Testis (tissue), 3 donors: ENCODE data around the gene NRROS. TPM values are rescaled to one million over a fixed set of nuclear protein-coding genes. Genes with fewer than 3 reads are reported as not detected.

Experiments
- DNase-seq: peaks from one replicate; pipeline ENCODE4 v3.0.0-alpha.2; 2019
- H3K27ac ChIP-seq, 2 donors: fragments of 200-600 bp; sonication (generic); one replicate each; pipeline ENCODE4 v1.5.1; 2019
- H3K27me3 ChIP-seq: fragments of 200-600 bp; sonication (generic); one replicate; pipeline ENCODE4 v1.5.1; 2019
- H3K36me3 ChIP-seq: fragments of 200-600 bp; sonication (generic); one replicate; pipeline ENCODE4 v1.5.1; 2017; ENCODE audit warnings: low read depth; ENCODE audit errors: missing control alignments
- H3K4me1 ChIP-seq: fragments of 200-600 bp; sonication (generic); one replicate; pipeline ENCODE4 v1.5.1; 2019
- H3K4me3 ChIP-seq, 2 donors: fragments of 200-600 bp; sonication (generic); one replicate each; pipeline ENCODE4 v1.5.1; 2017 to 2019
- H3K9me3 ChIP-seq: fragments of 200-600 bp; sonication (generic); one replicate; pipeline ENCODE4 v1.5.1; 2017
- POLR2A ChIP-seq: fragments of 450-650 bp; IDR thresholded peaks from one replicate; pipeline ENCODE4 v1.6.1; 2017; ENCODE audit warnings: antibody characterized with exemption, mild to moderate bottlenecking, moderate library complexity
- WGBS, 2 donors: methylation state at CpG; one replicate each; pipeline ENCODE4 v1.1.5; 2018; 5-methylcytosine and 5-hydroxymethylcytosine counted together
- intact Hi-C: fragments of 100-400 bp; cut with DNase I; formaldehyde crosslinking; loops from one replicate; pipeline ENCODE4 v1.15.1; 2023; ENCODE audit warnings: low total_unique reads
- polyA plus RNA-seq: library from polyadenylated mRNA; stranded (reverse); fragments of 350-450 nt; fragmentation: Illumina TruSeq; extraction: RNeasy Lipid Tissue Mini Kit (QIAGEN cat#74804); gene quantifications from one replicate; pipeline ENCODE4 v1.2.3, GENCODE V29; 2014; ENCODE audit warnings: low read depth, low replicate concordance; ENCODE audit not compliant: insufficient read depth
- total RNA-seq, 2 donors: library from RNA; depleted of rRNA; stranded (reverse); fragments of >200 nt; gene quantifications; one replicate each; pipeline ENCODE4 v1.2.3, GENCODE V29; 2016
- TF ChIP-seq, protein P1 (sequence below), 3 experiments: fragments of 450-650 bp in 2 of 3; fragments of 200-600 bp in 1 of 3; sonication (generic) in 1 of 3; IDR thresholded peaks; one replicate each; pipeline ENCODE4 v1.5.1; 2016 to 2019; ENCODE audit warnings: antibody characterized with exemption in 3 of 3, mild to moderate bottlenecking in 2 of 3, moderate library complexity in 1 of 3

Gene NRROS
- total and polyA plus RNA-seq, 3 donors from 2014 or later, result 2.8 to 5.5 (median 3.2) TPM

GRCh38 chr3:196699749-196700148 is 60.3 kb downstream of the NRROS start:
- 88 to 93% methylated on average over 7 of the region's 7 CpGs for whole genome bisulfite sequencing, 2 donors
- TF ChIP-seq POLR2A, result no peak
- TF ChIP-seq, protein P1, sequence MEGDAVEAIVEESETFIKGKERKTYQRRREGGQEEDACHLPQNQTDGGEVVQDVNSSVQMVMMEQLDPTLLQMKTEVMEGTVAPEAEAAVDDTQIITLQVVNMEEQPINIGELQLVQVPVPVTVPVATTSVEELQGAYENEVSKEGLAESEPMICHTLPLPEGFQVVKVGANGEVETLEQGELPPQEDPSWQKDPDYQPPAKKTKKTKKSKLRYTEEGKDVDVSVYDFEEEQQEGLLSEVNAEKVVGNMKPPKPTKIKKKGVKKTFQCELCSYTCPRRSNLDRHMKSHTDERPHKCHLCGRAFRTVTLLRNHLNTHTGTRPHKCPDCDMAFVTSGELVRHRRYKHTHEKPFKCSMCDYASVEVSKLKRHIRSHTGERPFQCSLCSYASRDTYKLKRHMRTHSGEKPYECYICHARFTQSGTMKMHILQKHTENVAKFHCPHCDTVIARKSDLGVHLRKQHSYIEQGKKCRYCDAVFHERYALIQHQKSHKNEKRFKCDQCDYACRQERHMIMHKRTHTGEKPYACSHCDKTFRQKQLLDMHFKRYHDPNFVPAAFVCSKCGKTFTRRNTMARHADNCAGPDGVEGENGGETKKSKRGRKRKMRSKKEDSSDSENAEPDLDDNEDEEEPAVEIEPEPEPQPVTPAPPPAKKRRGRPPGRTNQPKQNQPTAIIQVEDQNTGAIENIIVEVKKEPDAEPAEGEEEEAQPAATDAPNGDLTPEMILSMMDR (IDR thresholded peaks at IDR 0.05), result no peak
- DNase-seq, result no peak

GRCh38 chr3:196700801-196701200 is 61.3 kb downstream of the NRROS start:
- no peaks in the 10 kb centered on the region for H3K9me3 ChIP-seq
- TF ChIP-seq, protein P1 (IDR thresholded peaks at IDR 0.05), result no peak
- TF ChIP-seq POLR2A, result no peak
- 82 to 84% methylated on average over 4 of the region's 4 CpGs for WGBS, 2 donors
- no peaks in the 10 kb centered on the region for H3K27me3 ChIP-seq
- no peaks in the 10 kb centered on the region for H3K36me3 ChIP-seq
- no peak overlapping the region for H3K27ac ChIP-seq
- no peak overlapping the region for H3K4me3 ChIP-seq
- intact Hi-C loops, result no loop called here
- no peaks in the 10 kb centered on the region for H3K4me1 ChIP-seq
- DNase-seq, result no peak

More at GRCh38 chr3:196699749-196700148, 60.3 kb downstream of the NRROS start:
- Histone ChIP-seq H3K4me3 (no peak overlapping the region), H3K27ac (no peak overlapping the region), H3K27me3 (no peaks in the 10 kb centered on the region), H3K4me1 (no peaks in the 10 kb centered on the region), H3K36me3 (no peaks in the 10 kb centered on the region), H3K9me3 (no peaks in the 10 kb centered on the region)
- intact Hi-C loops, result no loop called here

DNA sequence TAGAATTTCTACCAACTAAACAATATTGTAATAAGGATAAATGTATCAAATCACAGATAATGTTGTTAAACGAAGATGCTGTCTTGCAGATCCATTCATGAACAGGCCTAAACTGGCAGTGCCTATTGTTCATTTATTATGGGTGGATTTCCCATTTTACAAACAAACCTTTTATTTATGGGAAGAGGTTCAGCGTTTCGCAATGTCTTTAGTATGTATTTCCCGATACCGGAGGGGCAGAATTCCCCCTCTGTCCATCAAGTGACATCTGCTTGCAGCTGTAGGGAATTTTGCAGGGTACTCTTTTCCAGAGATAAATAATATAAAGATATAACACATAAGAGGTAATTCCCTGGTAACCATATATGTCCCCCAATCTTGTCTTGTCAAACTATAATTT is 66.8 kb downstream of the NRROS start:
- no peak for DNase-seq
- Histone ChIP-seq H3K27me3 (no peaks in the 10 kb centered on the region), H3K9me3 (no peaks in the 10 kb centered on the region), H3K4me3 (no peak overlapping the region), H3K4me1 (no peaks in the 10 kb centered on the region), H3K36me3 (no peaks in the 10 kb centered on the region), H3K27ac (no peak overlapping the region)
- intact Hi-C loops, result no loop called here
- TF ChIP-seq, protein P1 (IDR thresholded peaks at IDR 0.05), result no peak
- TF ChIP-seq POLR2A, result no peak
- WGBS, 2 donors, result 83 to 89% methylated on average over 5 of the region's 5 CpGs

- H3K9me3 ChIP-seq, result no peaks in the 10 kb centered on the region
- no peak for DNase-seq
- H3K36me3 ChIP-seq, result no peaks in the 10 kb centered on the region
- H3K4me3 ChIP-seq, result no peak overlapping the region
- intact Hi-C loops, result no loop called here
- no peaks in the 10 kb centered on the region for H3K27me3 ChIP-seq
- 93 to 96% methylated on average over 4 of the region's 4 CpGs for WGBS, 2 donors
- H3K27ac ChIP-seq, result no peak overlapping the region
- TF ChIP-seq, protein P1 (IDR thresholded peaks at IDR 0.05), result no peak
- TF ChIP-seq POLR2A, result no peak
- no peaks in the 10 kb centered on the region for H3K4me1 ChIP-seq
Observed at GRCh38 chr3:196706731-196707130, 67.2 kb downstream of the NRROS start.

GRCh38 chr3:196707566-196707965 is 68.1 kb downstream of the NRROS start:
- no peak overlapping the region for H3K27ac ChIP-seq
- no peaks in the 10 kb centered on the region for H3K36me3 ChIP-seq
- 96 to 98% methylated on average over 8 of the region's 8 CpGs for WGBS, 2 donors
- H3K4me3 ChIP-seq, result no peak overlapping the region
- intact Hi-C loops, result no loop called here
- no peak for DNase-seq
- H3K4me1 ChIP-seq, result no peaks in the 10 kb centered on the region
- TF ChIP-seq, protein P1 (IDR thresholded peaks at IDR 0.05), result no peak
- TF ChIP-seq POLR2A, result no peak
- H3K27me3 ChIP-seq, result no peaks in the 10 kb centered on the region
- H3K9me3 ChIP-seq, result no peaks in the 10 kb centered on the region
